ENCODE measurements around the gene LGALS4.
"Not testable (repeated sequence)": the region's sequence is repeated elsewhere in the genome, so short reads cannot be mapped to it uniquely, and the experiment has no call there.

The LGALS4 gene

DNA sequence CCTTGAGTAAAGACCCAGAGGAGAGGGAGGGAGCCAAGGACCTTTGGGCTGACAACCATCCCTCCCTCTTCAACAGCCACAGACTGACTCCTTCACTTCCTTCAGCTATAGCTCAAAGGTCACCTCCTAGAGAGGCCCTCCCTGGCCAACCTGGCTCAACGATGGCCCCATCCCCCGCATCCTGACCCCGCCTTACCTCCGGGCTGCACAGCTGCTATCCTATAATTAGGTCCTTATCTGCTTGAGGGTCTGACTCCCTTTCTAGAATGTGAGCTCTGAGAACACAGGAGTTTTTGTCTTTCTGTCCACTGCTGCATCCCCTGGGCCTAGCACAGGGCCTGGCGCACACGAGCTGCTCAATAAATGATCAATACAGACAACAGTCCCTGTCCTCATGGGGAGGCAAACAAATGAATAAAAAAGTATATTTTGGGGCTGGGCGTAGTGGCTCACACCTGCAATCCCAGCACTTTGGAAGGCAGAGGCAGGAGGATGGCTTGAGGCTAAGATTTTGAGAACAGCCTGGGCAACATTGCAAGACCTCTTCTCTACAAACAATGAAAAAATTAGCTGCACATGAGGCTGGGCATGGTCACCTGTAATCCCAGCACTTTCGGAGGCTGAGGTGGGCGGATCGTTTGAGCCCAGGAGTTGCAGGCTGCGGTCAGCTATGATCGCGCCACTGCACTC lies 6.6 kb upstream of the LGALS4 start:
- no peak for DNase-seq

DNA sequence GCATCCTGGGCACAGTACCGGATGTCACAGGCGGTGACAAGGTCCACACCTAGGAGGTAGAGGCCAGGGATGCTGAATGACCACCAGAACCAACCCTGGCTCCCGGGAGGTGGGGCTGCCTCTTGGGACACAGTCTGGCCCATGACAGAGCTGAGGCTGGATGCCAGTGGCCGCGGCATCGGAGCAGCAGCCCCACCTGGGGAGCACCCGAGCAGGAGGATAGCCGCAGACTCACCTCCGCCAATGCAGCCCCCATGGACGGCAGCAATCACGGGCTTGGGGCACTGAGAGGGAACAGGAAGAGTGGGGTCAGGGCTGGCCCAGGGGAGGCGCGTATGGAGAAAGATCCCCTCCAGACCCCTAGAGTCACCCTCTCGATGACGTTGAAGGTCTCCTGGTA lies 4.3 kb upstream of the LGALS4 start:
- no peak for DNase-seq

DNA sequence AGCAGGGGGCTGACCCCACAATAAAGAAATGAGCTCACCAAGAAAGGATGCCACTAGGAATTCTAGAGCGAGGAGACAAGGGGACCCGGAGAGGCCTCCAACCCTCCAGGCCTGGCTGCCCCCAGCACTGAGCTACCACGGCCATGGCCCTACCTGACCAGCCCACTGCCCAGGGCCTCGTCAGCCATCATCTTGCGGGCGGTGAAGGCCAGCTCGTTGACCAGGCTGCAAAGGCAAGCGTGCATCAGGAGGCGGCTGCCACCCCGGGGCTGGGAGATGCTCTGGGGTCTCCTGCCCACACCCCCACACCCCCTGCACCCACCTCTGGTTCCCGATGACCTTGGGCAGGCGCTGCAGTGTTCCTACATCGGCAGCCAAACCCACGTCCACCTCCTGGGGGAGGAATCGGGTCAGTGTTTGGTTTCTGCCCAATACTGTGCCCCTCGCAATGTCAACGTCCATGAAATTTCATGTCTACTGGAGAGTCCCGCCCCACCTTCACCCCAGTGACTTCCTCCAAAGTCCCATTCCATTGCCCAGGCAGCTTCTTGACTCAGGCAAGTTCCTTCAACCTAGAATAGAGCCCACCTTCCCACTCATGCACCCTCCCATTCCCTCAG lies 3.5 kb upstream of the LGALS4 start:
- DNase-seq, result no peak

DNA sequence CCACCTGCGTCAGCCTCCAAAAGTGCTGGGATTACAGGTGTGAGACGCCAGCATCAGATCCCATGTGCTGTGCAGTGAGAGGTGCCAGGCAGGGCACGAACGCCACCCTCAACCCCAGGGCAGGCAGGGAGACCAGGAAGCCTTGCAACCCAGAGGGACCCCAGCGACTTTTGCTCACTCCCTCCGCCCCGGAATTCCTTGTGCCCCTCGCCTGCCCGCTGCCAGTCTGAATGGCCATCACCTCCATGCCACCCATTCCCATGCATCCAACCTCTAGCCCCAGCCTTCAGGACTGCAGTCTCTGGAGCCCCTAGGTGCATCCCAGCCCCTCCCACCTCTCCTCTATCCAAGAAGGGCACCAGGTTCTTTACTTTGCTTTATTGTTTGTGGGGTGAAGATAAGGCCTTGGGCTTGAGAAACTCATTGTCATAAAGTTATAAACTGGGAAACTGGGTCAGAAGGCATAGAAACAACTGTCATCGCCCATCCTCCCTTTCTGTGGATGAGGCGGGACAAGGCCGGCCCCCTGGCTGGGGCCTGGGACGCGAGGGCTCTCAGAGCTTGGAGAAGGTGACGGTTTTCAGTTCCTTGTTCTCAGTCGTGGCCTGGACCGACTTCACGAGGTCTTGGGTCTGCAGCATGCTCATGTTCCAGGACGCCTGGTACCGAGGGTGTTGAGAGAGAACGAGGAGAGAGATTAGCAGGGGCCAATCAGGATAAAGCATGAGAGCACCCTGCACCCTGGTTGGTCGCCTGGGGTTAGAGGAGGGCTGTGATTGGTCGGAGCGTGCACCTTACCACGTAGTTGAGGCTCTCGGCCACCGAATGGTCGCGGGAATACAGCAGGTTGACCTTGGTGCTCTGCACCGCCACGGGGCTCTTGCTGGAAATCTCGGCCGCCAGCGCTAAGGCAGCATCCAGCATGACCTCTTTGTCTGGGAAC lies 2.6 kb upstream of the LGALS4 start:
- no peak for DNase-seq

DNA sequence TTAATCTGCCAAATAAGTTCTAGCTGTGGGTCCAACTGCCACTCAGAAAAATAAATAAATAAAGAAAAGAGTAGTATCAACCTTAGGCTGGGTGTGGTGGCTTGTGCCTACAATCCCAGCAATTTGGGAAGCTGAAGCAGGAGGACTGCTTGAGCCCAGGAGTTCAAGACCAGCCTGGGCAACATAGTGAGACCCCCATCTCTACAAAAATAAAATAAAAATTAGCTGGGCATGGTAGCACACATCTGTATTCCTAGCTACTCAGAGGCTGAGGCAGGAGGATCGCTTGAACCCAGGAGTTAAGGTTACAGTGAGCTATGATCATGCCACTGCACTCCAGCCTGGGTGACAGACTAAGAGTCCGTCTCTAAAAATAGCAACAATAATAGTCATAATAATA lies 1.2 kb upstream of the LGALS4 start:
- not testable (repeated sequence) for DNase-seq

DNA sequence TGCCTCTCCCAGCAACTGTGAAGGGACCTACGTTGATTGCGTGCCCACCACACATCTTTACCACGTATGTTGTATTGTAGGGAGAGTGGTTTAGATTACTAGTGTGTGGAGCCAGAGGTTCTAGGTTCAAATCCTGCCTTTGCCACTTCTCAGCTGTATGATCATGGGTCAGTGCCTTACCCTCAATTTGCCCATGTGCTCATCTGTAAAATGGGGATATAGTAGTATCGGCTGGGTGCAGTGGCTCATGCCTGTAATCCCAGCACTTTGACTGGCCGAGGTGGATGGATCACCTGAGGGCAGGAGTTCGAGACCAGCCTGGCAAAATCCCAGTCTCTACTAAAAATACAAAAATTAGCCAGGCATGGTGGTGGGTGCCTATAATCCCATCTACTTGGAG lies 578 bp upstream of the LGALS4 start:
- no peak for DNase-seq

DNA sequence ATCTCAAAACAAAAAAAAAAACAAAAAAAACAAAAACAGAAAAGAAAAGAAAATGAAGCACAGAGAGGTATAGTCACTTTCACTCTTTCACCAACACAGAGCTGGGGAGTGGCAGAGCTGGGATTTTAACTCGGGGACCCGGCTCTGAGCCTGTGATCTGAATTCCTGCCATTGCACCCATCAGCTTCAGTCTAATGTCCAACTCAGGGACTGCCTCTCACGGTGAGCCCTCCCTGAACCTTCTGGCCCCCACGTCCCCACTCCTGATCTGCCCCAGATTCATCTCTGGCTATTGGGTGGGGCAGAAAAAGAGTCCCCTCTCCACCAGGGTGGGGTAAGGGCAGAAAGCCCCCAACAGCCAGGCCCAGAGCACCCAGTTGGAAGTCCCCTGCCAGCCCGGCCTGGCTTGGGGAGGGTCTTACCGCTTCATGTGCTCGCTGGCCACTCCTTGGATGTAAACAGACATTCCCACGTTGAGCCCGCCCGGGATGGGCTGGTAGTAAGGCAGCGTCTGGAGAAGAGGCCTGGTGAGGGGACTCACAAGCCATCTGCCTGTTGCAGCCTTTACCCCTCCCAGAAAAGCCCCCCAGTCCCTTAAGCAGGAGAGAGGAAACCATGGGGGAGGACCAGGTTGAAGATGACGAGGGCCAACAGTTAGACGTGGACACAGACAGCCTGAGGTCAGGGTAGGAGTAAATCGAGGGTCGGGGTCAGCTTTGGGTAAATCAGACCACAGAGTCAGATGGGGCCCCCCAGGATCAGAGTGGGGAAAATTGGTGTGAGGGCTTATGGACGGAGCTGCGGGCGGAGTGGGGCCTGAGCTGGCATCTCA lies 520 bp downstream of the LGALS4 start:
- no peak for DNase-seq

DNA sequence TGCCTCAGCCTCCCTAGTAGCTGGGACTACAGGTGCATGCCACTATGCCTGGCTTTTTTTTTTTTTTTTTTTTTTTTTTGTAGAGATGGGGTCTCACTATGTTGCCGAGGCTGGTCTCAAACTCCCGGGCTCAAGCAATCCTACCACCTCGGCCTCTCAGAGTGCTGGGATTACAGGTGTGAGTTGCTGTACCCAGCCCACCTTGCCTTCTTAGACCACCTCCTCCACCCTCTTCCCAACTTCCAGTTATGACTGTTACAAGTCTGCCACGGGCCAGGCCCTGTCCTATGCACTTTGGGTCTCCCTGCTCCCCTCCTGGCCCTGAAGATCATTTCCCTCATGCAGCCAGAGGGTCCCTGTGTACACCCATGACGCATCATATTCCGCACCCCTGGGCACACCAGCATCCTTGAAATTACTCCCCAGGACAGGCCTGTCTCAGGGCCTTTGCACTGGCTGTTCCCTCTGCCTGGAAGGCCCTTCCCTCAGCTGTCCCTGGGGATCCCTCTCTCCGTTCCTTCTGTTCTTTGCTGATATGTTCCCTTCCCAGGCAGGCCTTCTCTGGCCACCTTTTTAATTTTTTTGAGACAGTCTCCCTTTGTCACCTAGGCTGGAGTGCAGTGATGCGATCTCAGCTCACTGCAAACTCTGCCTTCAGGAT lies 3.0 kb downstream of the LGALS4 start:
- DNase-seq, result no peak

DNA sequence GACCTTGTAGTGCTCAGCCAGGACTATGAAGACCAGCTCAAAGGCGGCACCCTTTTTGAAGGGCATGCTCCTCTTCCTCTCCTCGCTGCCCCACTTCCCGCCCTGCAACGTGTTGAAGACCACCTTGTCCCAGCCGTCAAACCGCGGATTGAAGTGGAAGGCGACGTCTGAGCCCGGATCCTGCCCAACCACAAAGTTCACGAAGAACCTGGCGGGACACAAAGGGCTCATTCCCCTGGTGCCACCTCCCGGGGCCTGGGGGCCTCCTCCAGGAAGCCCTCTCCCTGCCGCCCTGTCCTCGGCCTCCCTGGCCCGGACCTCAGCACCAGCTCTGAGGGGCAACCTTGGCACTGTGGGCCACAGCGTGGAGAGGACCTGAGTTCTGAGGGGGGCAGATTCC lies 4.0 kb downstream of the LGALS4 start:
- DNase-seq, result no peak

DNA sequence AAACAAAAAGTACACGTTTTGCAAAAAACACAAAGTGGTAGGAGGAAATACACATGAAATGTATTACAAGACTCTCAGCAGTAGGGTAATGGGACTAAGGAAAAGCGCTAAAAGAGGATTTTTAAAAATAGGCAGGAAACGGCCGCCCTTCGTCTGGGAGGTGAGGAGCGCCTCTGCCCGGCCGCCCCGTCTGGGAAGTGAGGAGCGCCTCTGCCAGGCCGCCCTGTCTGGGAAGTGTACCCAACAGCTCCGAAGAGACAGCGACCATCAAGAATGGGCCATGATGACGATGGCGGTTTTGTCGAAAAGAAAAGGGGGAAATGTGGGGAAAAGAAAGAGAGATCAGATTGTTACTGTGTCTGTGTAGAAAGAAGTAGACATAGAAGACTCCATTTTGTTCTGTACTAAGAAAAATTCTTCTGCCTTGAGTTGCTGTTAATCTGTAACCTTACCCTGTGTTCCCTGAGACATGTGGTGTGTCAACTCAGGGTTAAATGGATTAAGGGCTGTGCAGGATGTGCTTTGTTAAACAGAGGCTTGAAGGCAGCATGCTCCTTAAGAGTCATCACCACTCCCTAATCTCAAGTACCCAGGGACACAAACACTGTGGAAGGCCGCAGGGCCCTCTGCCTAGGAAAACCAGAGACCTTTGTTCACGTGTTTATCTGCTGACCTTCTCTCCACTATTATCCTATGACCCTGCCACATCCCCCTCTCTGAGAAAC lies 5.2 kb downstream of the LGALS4 start:
- DNase-seq, result not testable (repeated sequence)

DNA sequence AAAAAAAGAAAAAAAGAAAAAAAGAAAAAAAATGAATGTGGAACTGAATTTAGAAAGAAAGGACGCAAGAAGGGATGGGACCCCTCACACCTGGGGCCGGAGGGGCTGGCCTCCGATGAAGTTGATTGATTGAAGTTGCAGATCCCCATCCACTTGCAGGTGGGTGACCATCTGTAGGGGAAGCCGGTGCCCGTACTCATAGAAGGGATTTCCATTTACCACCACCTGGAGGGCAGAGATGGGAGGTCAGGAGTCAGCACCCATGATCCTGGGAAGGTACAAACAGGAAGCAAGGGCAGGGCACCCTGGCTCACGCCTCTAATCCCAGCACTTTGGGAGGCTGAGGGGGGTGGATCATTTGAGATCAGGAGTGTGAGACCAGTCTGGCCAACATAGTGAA lies 6.4 kb downstream of the LGALS4 start:
- DNase-seq, result no peak

DNA sequence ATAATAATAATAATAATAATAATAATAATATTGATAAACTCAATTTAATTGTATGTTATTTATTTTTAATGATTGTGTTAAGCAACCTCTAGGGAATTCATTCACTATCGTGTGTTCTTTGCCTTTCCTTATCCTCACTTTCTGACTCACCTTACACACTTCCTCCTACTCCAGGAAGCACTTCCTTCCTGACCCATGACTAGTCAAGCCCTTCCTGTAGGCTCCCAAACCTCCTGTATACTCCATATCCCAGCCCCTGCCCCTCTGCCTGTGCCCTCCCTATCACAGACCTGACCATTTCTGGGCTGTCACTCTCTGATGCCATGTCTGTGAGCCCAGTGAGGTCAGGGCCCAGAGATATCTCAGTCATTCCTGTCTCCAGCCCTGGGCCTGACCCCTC lies 7.6 kb downstream of the LGALS4 start:
- DNase-seq, result no peak

DNA sequence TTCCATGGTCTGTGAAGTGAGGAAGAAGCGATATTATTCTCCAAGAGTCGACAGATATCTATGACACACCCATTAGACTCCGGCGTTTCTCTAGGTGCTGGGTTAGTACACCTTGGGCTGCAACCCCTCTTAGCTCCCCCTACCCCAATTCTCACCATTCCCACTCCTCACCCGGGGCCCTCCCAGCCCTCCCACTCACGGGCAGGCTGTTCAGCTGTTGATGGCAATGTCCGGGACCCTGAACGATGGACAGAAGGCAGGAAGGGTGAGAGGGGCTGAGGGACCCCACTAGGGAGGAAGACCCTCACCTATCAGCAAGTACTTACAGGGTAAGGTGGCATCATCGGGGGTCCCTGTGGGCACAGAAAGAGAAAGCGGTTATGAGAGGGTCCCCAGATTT lies 9.2 kb downstream of the LGALS4 start:
- DNase-seq, result no peak

DNA sequence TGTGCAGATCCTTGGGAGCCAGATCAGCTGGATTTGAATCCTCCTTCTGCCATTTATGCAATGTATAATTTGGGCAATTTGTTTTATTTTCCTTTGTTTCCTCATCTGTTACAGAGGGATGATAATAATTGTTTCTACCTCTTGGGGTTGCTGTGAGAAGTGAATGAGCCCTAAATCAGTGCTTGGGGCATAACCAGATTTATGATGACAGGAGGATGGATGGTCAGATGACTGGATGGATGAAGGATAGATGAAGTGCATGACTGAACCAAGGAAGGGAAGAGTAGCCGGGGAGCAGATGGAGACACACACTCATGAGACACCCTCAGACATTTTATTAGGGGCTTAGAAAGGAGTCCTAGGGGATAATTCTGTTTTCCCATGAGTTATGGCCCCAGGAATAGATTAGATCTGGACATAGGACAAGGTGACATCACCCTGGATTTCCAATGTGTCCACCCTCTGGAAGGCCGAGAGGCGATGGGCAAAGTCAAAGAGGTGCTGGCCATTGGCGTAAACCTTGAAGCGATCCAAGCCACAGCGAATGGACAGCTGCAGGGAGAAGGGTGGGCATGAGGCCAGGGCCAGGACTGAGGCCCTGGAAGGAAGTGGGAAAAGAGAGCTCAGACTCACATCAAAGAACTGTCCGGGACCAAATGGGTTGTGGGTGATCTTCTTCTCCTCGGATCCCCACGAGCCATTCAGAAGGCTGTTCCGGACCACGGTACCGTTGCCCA lies 11.2 kb downstream of the LGALS4 start:
- no peak for DNase-seq

DNA sequence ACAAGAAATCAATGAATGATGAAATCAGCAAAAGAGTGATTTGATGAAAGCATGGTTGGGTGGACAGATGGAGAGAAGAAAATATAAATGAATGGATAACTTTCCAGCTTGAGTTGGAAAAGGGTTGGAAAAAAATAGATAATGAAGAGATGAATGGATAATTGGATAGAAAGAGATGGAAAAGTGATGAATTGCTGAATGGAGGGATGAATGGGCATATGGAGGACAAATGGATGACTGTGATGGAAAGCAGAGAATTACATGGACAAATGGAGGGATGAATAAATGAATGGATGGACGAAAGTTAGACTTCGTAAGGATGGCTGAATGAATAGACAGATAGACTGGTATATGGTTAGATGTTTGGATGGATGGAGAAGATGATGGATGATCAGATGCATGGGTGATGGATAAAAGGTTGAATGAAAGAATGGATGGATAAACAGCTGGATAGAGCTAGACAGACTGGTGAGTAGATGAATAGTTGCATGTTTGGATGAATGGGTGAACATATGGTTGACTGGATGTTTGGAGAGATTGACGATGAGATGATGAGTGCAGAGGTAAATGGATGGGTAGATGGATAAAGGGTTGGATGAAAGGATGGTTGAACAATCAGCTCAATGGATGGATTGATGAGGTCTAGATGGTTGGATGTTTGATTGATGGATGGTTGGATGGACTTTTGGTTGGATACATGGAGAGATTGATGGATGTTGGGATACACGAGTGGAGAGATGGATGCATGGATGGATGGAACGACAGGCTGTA lies 12.0 kb downstream of the LGALS4 start:
- DNase-seq, result no peak

DNA sequence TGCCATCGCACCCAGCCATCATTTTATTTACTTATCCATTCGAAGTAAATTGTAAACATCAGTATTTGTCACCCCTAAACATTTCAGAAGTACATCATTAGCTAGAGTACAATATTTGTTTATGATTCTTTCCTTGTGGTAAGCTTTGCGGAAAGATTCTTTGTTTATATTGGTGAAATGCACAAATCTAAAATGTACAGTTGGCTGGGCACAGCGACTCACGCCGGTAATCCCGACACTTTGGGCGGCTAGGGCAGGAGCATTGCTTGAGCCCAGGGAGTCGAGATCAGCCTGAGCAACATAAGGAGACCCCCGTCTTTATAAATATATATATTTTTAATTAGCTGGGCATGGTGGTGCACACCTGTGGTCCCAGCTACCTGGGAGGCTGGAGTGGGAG lies 13.6 kb downstream of the LGALS4 start:
- DNase-seq, result no peak

DNA sequence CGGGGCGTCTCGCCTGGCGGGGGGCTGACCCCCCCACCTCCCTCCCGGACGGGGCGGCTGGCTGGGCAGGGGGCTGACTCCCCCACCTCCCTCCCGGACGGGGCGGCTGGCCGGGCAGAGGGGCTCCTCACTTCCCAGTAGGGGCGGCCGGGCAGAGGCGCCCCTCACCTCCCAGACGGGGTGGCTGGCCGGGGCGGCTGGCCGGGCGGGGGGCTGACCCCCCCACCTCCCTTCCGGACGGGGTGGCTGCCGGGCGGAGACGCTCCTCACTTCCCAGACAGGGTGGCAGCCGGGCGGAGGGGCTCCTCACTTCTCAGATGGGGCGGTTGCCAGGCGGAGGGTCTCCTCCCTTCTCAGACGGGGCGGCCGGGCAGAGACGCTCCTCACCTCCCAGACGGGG lies 15.0 kb downstream of the LGALS4 start:
- DNase-seq, result not testable (repeated sequence)

DNA sequence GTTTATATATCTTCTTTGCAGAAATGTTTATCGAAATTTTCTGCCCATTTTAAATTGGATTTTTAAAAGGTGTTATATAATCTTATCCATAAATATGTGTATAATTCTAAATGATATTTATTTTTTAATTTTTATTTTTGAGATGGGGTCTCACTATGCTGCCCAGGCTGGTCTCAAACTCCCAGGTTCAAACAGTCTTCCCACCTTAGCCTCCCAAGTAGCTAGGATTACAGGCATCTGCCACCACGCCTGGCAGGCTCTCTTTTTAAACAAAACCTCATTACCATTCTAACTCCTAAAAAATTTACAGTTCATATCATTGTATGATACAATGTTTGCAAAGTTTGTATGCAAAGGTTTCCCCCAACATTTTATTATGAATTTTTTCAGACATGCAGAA lies 16.6 kb downstream of the LGALS4 start:
- DNase-seq, result no peak

DNA sequence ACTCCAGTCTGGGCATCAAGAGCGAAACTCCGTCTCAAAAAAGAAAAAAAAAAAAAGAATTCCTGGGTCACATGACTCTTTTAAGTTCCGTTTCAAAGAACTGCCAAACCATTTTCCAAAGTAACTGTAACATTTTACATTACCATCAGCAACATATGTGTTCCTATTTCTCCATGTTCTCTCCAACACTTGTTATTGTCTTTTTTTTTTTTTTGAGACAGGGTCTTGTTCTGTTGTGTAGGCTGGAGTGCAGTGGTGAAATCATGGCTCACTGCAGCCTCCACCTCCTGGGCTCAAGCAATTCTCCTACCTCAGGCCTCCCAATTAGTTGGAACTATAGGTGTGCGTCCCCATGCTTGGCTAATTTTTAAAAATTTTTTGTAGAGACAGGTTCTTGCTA lies 17.2 kb downstream of the LGALS4 start:
- DNase-seq, result no peak

DNA sequence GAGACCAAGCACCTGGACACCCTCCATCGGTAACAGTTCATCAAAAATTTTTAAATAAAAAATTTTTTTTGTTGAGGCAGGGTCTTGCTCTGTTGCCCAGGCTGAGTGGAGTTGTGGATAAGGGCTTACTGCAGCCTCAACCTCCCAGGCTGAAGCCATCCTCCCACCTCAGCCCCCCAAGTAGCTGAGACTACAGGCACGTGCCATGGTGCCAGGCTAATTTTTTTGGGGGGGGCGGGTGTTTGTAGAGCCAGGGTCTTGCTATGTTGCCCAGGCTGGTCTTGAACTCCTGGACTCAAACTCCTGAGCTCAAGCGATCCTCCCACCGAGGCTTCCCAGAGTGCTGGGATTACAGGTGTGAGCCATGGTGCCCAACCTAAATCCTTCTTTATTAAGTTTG lies 19.1 kb downstream of the LGALS4 start:
- no peak for DNase-seq
